Endodermal cell (in vitro differentiated cells): ENCODE data around the gene GUCA2A. TPM values are rescaled to one million over a fixed set of nuclear protein-coding genes. Genes with fewer than 3 reads are reported as not detected.

Source experiments
- DNase-seq: peaks from one replicate; pipeline ENCODE4 v3.0.0-alpha.2; 2017
- H3K27ac ChIP-seq: 2 replicates; pipeline ENCODE4 v1.5.1; 2013; ENCODE audit warnings: mild to moderate bottlenecking, low read depth, low read length, moderate library complexity
- H3K27me3 ChIP-seq: 2 replicates; pipeline ENCODE4 v1.6.1; 2013; ENCODE audit warnings: mild to moderate bottlenecking, low read length, moderate library complexity; ENCODE audit not compliant: insufficient read depth, control insufficient read depth, poor library complexity, severe bottlenecking
- H3K36me3 ChIP-seq: 2 replicates; pipeline ENCODE4 v1.7.0; 2013; ENCODE audit warnings: mild to moderate bottlenecking, low read length, moderate library complexity; ENCODE audit not compliant: control insufficient read depth, insufficient read depth
- H3K4me1 ChIP-seq: one replicate; pipeline ENCODE4 v1.7.0; 2013; ENCODE audit warnings: low read length; ENCODE audit not compliant: control insufficient read depth, insufficient read depth
- H3K4me3 ChIP-seq: 2 replicates; pipeline ENCODE4 v1.5.1; 2013; ENCODE audit warnings: mild to moderate bottlenecking, low read length, moderate library complexity
- H3K9ac ChIP-seq: 2 replicates; pipeline ENCODE4 v1.6.1; 2013; ENCODE audit warnings: mild to moderate bottlenecking, low read length, moderate library complexity; ENCODE audit not compliant: poor library complexity, severe bottlenecking; ENCODE audit errors: extremely low read depth
- H3K9me3 ChIP-seq: 2 replicates; pipeline ENCODE4 v1.6.1; 2013; ENCODE audit warnings: mild to moderate bottlenecking, low read length, moderate library complexity; ENCODE audit not compliant: control insufficient read depth
- H3K27ac Mint-ChIP-seq: 2 replicates; pipeline ENCODE4 v1.8.0; 2020; ENCODE audit warnings: mixed read lengths
- H3K27me3 Mint-ChIP-seq: 2 replicates; pipeline ENCODE4 v1.8.0; 2021; ENCODE audit warnings: mild to moderate bottlenecking, mixed read lengths; ENCODE audit not compliant: insufficient read depth
- H3K36me3 Mint-ChIP-seq: 2 replicates; pipeline ENCODE4 v1.8.0; 2020; ENCODE audit warnings: low read depth, mixed read lengths
- H3K4me1 Mint-ChIP-seq: 2 replicates; pipeline ENCODE4 v1.8.0; 2020; ENCODE audit warnings: mixed read lengths
- H3K4me3 Mint-ChIP-seq: 2 replicates; pipeline ENCODE4 v1.8.0; 2020; ENCODE audit warnings: mild to moderate bottlenecking, moderate library complexity, mixed read lengths
- H3K9me3 Mint-ChIP-seq: 2 replicates; pipeline ENCODE4 v1.8.0; 2020; ENCODE audit warnings: mild to moderate bottlenecking, mixed read lengths
- CTCF ChIP-seq: fragments of 200-600 bp; sonication (generic); conservative IDR thresholded peaks from 2 replicates; pipeline ENCODE4 v1.5.0; 2021; ENCODE audit warnings: antibody characterized with exemption, mild to moderate bottlenecking
- WGBS, 2 experiments: methylation state at CpG; one replicate each; pipeline versions ENCODE4 v1.1.5 to v1.1.7; 2013; ENCODE audit warnings: missing lambda C conversion rate in 2 of 2, mixed read lengths in 1 of 2; ENCODE audit not compliant: insufficient coverage in 1 of 2, insufficient read length in 1 of 2; 5-methylcytosine and 5-hydroxymethylcytosine counted together
- total RNA-seq, 2 donors: library from RNA; stranded (reverse); fragmentation: NEBNext Ultra II Directional in 1 of 2; extraction: Animal tissue kit (Norgen Biotek cat#: 25700) in 1 of 2; gene quantifications; 2 replicates in 1 of 2; 3 replicates in 1 of 2; pipeline ENCODE4 v1.2.1, GENCODE V29; 2021

Gene GUCA2A
- total RNA-seq, 2 donors from 2014 or later, result 1.9 TPM; not detected in 1

GRCh38 chr1:42198251-42198650, 33.7 kb upstream of the GUCA2A start:
- no peaks in the 10 kb centered on the region for H3K27me3 ChIP-seq
- TF ChIP-seq CTCF, result no peak
- peaks cover 87% of the 10 kb centered on the region for H3K36me3 ChIP-seq
- Mint-ChIP-seq H3K27me3 (no peaks in the 10 kb centered on the region), H3K4me3 (no peak overlapping the region), H3K9me3 (no peaks in the 10 kb centered on the region), H3K27ac (no peak overlapping the region), H3K4me1 (no peaks in the 10 kb centered on the region), H3K36me3 (peaks cover 62% of the 10 kb centered on the region)
- H3K9me3 ChIP-seq, result no peaks in the 10 kb centered on the region
- no peak overlapping the region for H3K4me3 ChIP-seq
- 96 to 100% methylated on average over 4 to 5 of the region's 5 CpGs for WGBS, 2 experiments
- no peak for DNase-seq
- no peak overlapping the region for H3K27ac ChIP-seq
- no peaks in the 10 kb centered on the region for H3K4me1 ChIP-seq
- H3K9ac ChIP-seq, result no peak overlapping the region

GRCh38 chr1:42195841-42196240, 31.3 kb upstream of the GUCA2A start:
- no peaks in the 10 kb centered on the region for H3K27me3 Mint-ChIP-seq
- no peak overlapping the region for H3K27ac Mint-ChIP-seq
- 95 to 100% methylated on average over 2 to 3 of the region's 3 CpGs for WGBS, 2 experiments
- Histone ChIP-seq H3K9me3 (no peaks in the 10 kb centered on the region), H3K27me3 (no peaks in the 10 kb centered on the region), H3K4me3 (no peak overlapping the region), H3K27ac (no peak overlapping the region), H3K9ac (no peak overlapping the region), H3K36me3 (peaks cover 88% of the 10 kb centered on the region), H3K4me1 (no peaks in the 10 kb centered on the region)
- H3K9me3 Mint-ChIP-seq, result no peaks in the 10 kb centered on the region
- H3K4me3 Mint-ChIP-seq, result no peak overlapping the region
- no peak for TF ChIP-seq CTCF
- H3K36me3 Mint-ChIP-seq, result peaks cover 50% of the 10 kb centered on the region
- H3K4me1 Mint-ChIP-seq, result no peaks in the 10 kb centered on the region
- no peak for DNase-seq

GRCh38 chr1:42192106-42192505, 27.6 kb upstream of the GUCA2A start:
- H3K9me3 ChIP-seq, result no peaks in the 10 kb centered on the region
- H3K9ac ChIP-seq, result no peak overlapping the region
- H3K36me3 ChIP-seq, result peaks cover 90% of the 10 kb centered on the region
- Mint-ChIP-seq H3K27me3 (no peaks in the 10 kb centered on the region), H3K27ac (no peak overlapping the region), H3K4me1 (no peaks in the 10 kb centered on the region), H3K4me3 (no peak overlapping the region), H3K36me3 (peaks cover 55% of the 10 kb centered on the region), H3K9me3 (no peaks in the 10 kb centered on the region)
- no peak overlapping the region for H3K27ac ChIP-seq
- no peak for DNase-seq
- no peaks in the 10 kb centered on the region for H3K4me1 ChIP-seq
- no peak for TF ChIP-seq CTCF
- WGBS, 2 experiments, result 91 to 92% methylated on average over 4 of the region's 4 CpGs
- H3K4me3 ChIP-seq, result no peak overlapping the region
- no peaks in the 10 kb centered on the region for H3K27me3 ChIP-seq
